Naive thymus-derived CD8-positive, alpha-beta T cell (primary cell): ENCODE results near the gene SLC26A11. TPM values are rescaled to one million over a fixed set of nuclear protein-coding genes. Genes with fewer than 3 reads are reported as not detected.

ENCODE experiments used
- ATAC-seq, 2 donors: fragments of 150-1000 bp; cut with Tn5 transposase in 1 of 2; sonication (Bioruptor Pico), chemical (Tn5 transposase) in 1 of 2; 1 replicate in 1 of 2; 2 replicates in 1 of 2; pipeline ENCODE4 v1.10.0; 2021; ENCODE audit warnings: mild to moderate bottlenecking in 2 of 2, moderate library complexity in 2 of 2
- POLR2A ChIA-PET: fragments of 350-600 bp; sonication (Branson Sonifier 250); formaldehyde crosslinking; loops from one replicate; lab custom pipeline; 2021; ENCODE audit warnings: antibody characterized with exemption; lab: Charles Lee
- DNase-seq, 10 donors: peaks; one replicate each; pipeline versions ENCODE4 v3.0.0 to v3.0.0-alpha.2; 2020 to 2022
- H3K27ac Mint-ChIP-seq, 10 donors: one replicate each; pipeline ENCODE4 v1.8.0; 2020 to 2022; ENCODE audit warnings: mild to moderate bottlenecking in 10 of 10, mixed read lengths in 10 of 10, moderate library complexity in 4 of 10, inconsistent platforms in 1 of 10
- H3K27me3 Mint-ChIP-seq, 5 donors: one replicate each; pipeline ENCODE4 v1.8.0; 2021 to 2022; ENCODE audit warnings: mixed read lengths in 5 of 5
- H3K36me3 Mint-ChIP-seq, 3 donors: one replicate each; pipeline ENCODE4 v1.8.0; 2020 to 2022; ENCODE audit warnings: mixed read lengths in 3 of 3, mild to moderate bottlenecking in 2 of 3, inconsistent platforms in 1 of 3
- H3K4me1 Mint-ChIP-seq, 4 donors: one replicate each; pipeline ENCODE4 v1.8.0; 2021 to 2022; ENCODE audit warnings: mixed read lengths in 4 of 4
- H3K4me3 Mint-ChIP-seq, 10 donors: one replicate each; pipeline ENCODE4 v1.8.0; 2020 to 2022; ENCODE audit warnings: mild to moderate bottlenecking in 10 of 10, mixed read lengths in 10 of 10, moderate library complexity in 6 of 10, inconsistent platforms in 1 of 10
- H3K9me3 Mint-ChIP-seq, 9 donors: one replicate each; pipeline ENCODE4 v1.8.0; 2020 to 2022; ENCODE audit warnings: mixed read lengths in 9 of 9, mild to moderate bottlenecking in 3 of 9, inconsistent platforms in 1 of 9, moderate library complexity in 1 of 9
- polyA plus RNA-seq, 3 donors: library from polyadenylated mRNA; unstranded; fragments of 300-500 nt; fragmentation: Illumina TruSeq; gene quantifications; one replicate each; pipeline ENCODE4 v1.2.3, GENCODE V29; 2021
- total RNA-seq, 8 experiments: library from RNA in 2 of 8; stranded (reverse) in 2 of 8; gene quantifications; one replicate each; pipeline ENCODE4 v1.2.3 and lab custom pipeline; 2021 to 2026

The SLC26A11 gene
- total and polyA plus RNA-seq, 5 experiments from 2014 or later: 4.8 to 96.2 (median 8.4) TPM

DNA sequence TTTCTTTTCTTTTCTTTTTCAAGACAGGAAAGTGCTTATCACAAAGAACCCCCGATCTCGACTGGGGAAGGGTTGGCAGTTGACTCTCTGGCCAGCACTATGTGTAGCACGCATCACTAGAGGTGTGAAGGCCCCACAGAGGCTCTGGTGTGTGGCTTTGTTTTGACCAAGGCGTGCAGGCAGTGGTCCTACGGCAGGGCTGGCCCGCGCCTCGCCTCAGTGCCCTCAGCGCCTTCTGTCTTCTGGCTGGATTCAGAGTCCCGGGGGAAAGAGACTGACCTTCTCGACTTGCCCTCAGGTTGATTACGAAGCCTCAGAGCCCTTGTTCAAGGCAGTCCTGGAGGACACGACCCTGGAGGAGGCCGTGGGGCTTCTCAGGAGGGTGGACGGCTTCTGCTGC, 18.8 kb upstream of the SLC26A11 start:
- Mint-ChIP-seq H3K27me3 (no peaks in the 10 kb centered on the region), H3K4me1 (peaks cover 0 to 7% (median 2%) of the 10 kb centered on the region in 4 donors), H3K36me3 (peaks cover 0 to 2% (median 0%) of the 10 kb centered on the region in 3 donors), H3K4me3 (no peak overlapping the region), H3K9me3 (no peaks in the 10 kb centered on the region), H3K27ac (peak overlapping the region in 1 of 10 donors; percentile 14)
- POLR2A ChIA-PET: interaction anchor here (0.8 kb wide), 1 partner anchor 176 kb away, joined by 3 read pairs; no protein-coding TSS in a partner anchor
- DNase-seq: no peak
- no peak for ATAC-seq

DNA sequence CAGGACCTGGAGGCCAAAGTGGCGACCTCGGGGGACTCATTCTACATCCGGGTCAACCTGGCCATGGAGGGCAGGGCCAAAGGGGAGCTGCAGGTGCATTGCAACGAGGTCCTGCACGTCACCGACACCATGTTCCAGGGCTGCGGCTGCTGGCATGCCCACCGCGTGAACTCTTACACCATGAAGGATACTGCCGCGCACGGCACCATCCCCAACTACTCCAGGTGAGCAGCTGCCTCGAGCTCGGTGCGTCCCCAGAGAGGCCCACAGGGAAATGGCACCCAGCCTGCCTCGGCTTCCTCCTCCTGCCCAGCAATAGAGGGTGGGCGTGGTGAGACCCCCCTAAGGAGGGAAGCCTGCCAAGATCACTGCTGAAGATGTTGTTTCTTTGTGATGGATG, 18.0 kb upstream of the SLC26A11 start:
- Mint-ChIP-seq H3K9me3 (no peaks in the 10 kb centered on the region), H3K36me3 (peaks cover 0 to 2% (median 0%) of the 10 kb centered on the region in 3 donors), H3K4me1 (peaks cover 0 to 7% (median 2%) of the 10 kb centered on the region in 4 donors), H3K4me3 (no peak overlapping the region), H3K27ac (peak overlapping the region in 1 of 10 donors; percentile 59), H3K27me3 (no peaks in the 10 kb centered on the region)
- POLR2A ChIA-PET: no interaction called here
- ATAC-seq (no peak), DNase-seq (no peak)

DNA sequence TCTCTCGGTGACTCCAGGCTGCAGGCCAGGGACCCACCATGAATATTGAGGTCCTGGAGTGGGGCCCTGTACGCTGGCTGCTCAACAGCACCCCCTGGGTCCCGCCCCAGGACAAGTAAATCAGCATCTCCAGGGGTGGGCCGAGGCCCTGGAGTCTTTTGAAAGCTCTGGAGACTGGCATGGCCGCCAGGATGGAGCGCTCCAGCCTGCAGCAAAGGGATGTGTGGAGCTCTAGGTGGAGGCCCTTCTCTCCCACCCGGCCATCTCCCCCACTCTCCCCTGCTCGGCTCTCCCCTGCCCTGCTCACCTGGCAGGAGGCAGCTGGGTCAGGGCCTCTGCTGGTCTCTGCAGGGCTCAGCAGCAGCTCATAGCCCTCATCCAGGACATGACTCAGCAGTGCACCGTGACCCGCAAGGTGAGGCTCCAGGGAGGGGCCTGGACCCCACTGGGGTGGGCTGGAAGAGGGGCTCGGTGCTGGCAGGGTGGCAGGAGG, 16.7 kb upstream of the SLC26A11 start:
- DNase-seq: no peak
- no peaks in the 10 kb centered on the region for H3K9me3 Mint-ChIP-seq
- no peaks in the 10 kb centered on the region for H3K27me3 Mint-ChIP-seq
- H3K36me3 Mint-ChIP-seq: peaks cover 0 to 2% (median 0%) of the 10 kb centered on the region in 3 donors
- no peak overlapping the region for H3K4me3 Mint-ChIP-seq
- H3K27ac Mint-ChIP-seq: no peak overlapping the region
- H3K4me1 Mint-ChIP-seq: peaks cover 0 to 4% (median 0%) of the 10 kb centered on the region in 4 donors
- POLR2A ChIA-PET: interaction anchor here (0.6 to 1.1 kb wide), 3 partner anchors 16 to 36 kb away, joined by 3 read pairs; partner anchors contain the start of genes SGSH and SLC26A11
- no peak for ATAC-seq

DNA sequence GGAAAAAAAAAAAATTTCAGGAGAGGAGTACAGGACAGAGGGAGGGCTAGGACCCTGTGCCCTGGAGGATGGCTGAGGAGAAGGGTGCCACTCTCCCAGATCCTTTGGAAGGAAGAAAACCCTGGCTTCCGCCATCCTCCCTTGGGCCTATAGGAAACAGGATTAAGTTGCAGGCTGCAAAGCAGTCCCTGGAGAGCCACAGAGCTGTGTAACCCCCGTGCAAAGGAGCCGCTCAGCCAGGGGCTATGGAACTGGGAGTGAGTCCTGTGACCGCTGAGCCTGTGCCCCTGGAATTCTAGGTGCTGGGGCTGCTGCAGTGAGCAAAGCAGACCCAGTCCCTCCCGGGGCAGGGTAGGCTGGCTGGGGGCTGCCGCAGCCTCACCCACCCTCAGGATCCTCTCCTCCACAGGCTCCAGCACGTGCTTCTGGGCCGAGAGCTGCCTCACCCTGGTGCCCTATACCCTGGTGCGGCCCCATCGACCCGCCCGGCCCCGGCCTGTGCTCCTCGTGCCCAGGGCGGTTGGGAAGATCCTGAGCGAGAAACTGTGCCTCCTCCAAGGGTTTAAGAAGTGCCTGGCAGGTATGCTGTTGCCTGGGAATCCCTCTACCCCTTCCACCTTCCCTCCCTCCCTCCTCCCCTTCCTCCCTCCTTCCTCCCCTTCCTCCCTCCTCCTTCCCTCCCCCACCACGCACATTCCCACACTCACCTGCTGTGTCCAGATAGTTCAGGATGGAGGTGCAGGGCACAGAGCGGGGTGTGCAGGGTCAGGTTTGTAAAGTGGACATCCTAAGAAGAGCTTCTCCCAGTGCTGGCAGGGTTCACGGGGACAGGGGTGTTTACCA, 15.4 kb upstream of the SLC26A11 start:
- Mint-ChIP-seq H3K4me3 (no peak overlapping the region), H3K36me3 (peaks cover 0 to 10% (median 0%) of the 10 kb centered on the region in 3 donors), H3K27me3 (no peaks in the 10 kb centered on the region), H3K9me3 (no peaks in the 10 kb centered on the region), H3K4me1 (peaks cover 0 to 4% (median 0%) of the 10 kb centered on the region in 4 donors), H3K27ac (peak overlapping the region in 3 of 10 donors; percentile 29 to 40 (median 39))
- no peak for DNase-seq
- POLR2A ChIA-PET: no interaction called here
- ATAC-seq: no peak

DNA sequence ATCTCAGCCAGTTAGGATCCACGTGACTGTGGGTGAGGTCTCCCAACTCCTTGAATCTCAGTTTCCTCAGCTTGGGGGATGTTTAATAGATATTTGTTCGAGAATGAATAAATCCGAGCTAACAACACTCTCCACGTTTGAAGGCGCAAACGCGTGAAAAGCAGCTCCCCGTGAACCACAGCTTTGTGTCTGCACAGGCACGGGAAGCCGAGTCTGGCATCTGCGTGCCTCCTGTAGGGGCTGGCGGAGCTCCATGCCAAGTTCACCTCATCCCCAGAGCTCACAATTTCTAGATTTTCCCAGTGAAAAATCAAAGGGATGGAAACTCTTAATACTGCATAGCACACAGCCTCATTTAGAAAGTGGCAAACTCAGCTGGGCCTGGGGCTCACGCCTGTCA, 14.4 kb upstream of the SLC26A11 start:
- POLR2A ChIA-PET: no interaction called here

DNA sequence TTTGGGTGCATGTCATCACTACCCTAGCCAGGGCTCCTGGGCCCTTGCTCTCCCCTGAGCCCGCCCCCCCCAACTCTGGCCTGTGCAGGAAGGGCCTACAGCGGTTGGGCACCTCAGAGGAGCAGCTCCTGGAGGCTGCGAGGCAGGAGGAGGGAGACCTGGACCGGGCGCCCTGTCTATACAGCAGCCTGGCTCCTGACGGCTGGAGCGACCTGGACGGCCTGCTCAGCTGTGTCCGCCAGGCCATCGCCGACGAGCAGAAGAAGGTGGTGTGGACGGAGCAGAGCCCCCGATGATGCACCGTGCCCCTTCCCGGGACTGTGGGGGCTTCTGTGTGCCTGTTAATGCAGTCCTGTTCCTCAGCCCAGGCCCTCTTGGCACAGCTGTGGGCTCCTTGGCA, 12.2 kb upstream of the SLC26A11 start:
- Mint-ChIP-seq H3K4me3 (no peak overlapping the region), H3K27ac (peak overlapping the region in 1 of 10 donors; percentile 40), H3K36me3 (peaks cover 0 to 33% (median 2%) of the 10 kb centered on the region in 3 donors), H3K27me3 (no peaks in the 10 kb centered on the region), H3K4me1 (peaks cover 0 to 5% (median under 1%) of the 10 kb centered on the region in 4 donors), H3K9me3 (no peaks in the 10 kb centered on the region)
- ATAC-seq (no peak), DNase-seq (no peak)
- POLR2A ChIA-PET: no interaction called here

More for the DNA sequence above, 14.4 kb upstream of the SLC26A11 start:
- no peak for DNase-seq
- Mint-ChIP-seq H3K9me3 (no peaks in the 10 kb centered on the region), H3K27ac (peak overlapping the region in 1 of 10 donors; percentile 33), H3K4me3 (no peak overlapping the region), H3K36me3 (peaks cover 0 to 19% (median 0%) of the 10 kb centered on the region in 3 donors), H3K4me1 (peaks cover 0 to 7% (median 0%) of the 10 kb centered on the region in 4 donors), H3K27me3 (no peaks in the 10 kb centered on the region)
- ATAC-seq: no peak

DNA sequence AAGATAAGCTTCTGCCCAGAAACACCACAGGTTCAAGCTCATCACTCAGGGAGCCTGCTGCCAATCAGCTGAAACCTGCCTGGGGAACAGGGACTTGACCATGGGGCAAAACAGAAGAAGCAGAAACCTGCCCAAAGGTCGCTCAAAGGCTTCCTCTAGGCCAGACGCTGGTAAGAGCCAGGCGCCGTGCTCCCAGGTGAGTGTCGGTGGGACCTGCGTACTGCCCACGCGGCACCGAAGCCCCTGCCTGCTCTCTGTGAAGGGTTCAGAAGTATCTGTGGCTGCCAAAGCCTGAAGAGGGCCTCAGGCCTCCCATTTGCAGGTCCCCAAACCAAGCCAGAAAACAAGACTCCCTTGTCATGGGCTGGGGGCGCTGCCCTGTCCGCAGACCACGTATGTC, 10.5 kb upstream of the SLC26A11 start:
- POLR2A ChIA-PET: interaction anchor here (0.6 kb wide), 1 partner anchor 34 kb away, joined by 4 read pairs; no protein-coding TSS in a partner anchor
- no peaks in the 10 kb centered on the region for H3K9me3 Mint-ChIP-seq
- peaks cover 0 to 46% (median 2%) of the 10 kb centered on the region in 3 donors for H3K36me3 Mint-ChIP-seq

DNA sequence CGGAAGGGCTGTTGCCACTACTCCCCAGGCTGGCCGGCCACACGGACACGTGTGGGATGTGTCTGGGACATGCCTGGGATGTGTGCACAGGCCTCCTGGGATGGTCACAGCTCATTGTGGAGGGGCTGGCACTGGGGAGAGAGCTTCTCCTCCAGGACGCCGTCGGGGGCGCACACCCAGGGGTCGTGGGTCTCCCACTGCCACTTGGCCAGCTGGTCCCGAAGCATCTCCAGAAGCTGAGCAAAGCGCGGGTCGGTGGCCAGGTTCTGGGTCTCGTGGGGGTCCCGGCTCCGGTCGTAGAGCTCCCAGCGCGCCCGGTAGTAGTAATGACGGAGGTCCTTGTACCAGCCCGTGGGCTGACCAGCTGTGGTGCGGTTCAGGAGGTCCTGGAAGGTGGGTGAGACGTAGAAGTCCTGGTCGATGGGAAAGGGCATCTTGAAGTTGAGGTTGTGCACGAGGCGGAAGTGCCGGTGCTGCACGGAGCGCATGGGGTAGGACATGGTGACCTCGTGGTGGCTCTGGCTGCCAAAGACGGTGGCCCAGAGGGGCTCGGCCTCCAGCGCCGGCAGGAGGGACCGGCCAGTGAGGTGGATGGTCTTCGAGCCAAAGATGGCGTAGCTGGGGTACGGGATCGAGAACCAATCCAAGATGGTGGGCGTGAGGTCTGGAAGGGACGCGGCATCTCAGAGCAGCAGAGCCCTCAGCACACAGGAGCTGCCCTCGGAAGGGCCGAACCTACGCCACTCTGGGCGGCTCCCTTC, 9.7 kb upstream of the SLC26A11 start:
- Mint-ChIP-seq H3K4me3 (no peak overlapping the region), H3K9me3 (no peaks in the 10 kb centered on the region), H3K27me3 (no peaks in the 10 kb centered on the region), H3K4me1 (peaks cover 0 to 3% (median 1%) of the 10 kb centered on the region in 4 donors), H3K27ac (peak overlapping the region in 1 of 10 donors; percentile 7), H3K36me3 (peaks cover 0 to 50% (median 2%) of the 10 kb centered on the region in 3 donors)
- POLR2A ChIA-PET: interaction anchor here (0.6 to 1.2 kb wide), 2 partner anchors 14 to 35 kb away, joined by 4 read pairs; no protein-coding TSS in a partner anchor
- DNase-seq (peak in 1 of 10 donors; percentile 31), ATAC-seq (no peak)

More for the DNA sequence above, 10.5 kb upstream of the SLC26A11 start:
- H3K4me3 Mint-ChIP-seq: no peak overlapping the region
- H3K27ac Mint-ChIP-seq: no peak overlapping the region
- DNase-seq (no peak), ATAC-seq (no peak)
- H3K27me3 Mint-ChIP-seq: no peaks in the 10 kb centered on the region
- peaks cover 0 to 3% (median 1%) of the 10 kb centered on the region in 4 donors for H3K4me1 Mint-ChIP-seq

DNA sequence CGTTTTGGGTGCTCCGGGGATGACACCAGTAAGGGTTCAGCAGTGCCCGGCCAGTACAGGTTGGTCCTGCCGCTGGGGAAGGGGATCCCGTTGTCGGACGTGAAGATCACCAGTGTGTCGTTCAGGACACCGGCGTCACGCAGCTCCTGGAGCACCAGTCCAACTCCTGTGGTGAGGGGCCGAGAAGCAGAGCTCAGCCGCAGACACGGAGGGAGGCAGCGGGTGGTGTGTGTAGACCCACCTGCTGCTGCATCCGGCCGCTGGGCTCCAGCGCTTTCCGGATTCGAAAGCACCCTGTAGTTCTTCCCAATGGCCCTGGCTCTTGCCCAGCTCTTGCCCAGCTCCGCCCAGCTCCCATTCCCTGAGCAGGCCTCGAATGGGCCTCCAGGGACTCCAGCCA, 8.1 kb upstream of the SLC26A11 start:
- ATAC-seq: no peak
- no peaks in the 10 kb centered on the region for H3K27me3 Mint-ChIP-seq
- POLR2A ChIA-PET: no interaction called here
- H3K4me1 Mint-ChIP-seq: peaks cover 5 to 9% (median 8%) of the 10 kb centered on the region in 4 donors
- H3K27ac Mint-ChIP-seq: peak overlapping the region in 1 of 10 donors; percentile 80
- H3K36me3 Mint-ChIP-seq: peaks cover 0 to 62% (median 2%) of the 10 kb centered on the region in 3 donors
- DNase-seq: peak in 1 of 10 donors; percentile 26
- no peaks in the 10 kb centered on the region for H3K9me3 Mint-ChIP-seq
- H3K4me3 Mint-ChIP-seq: no peak overlapping the region

DNA sequence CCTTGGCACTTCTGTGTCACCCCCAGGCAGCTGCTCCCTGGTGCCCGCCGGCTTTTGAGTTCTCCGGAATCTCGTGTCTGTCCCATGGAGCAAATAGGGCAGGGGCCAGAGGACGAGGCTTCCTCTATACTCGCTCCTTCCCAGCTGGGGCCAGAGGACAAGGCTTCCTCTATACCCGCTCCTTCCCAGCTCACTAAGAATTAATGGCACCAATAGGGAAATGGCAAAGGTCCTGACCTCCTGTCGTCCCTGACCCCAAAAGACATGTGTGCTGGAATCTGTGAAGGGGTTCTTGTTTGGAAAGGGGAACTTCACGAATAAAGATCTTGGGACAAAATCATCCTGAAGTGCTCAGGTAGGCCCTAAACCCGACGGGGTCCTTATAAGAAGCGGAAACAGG, 7.7 kb upstream of the SLC26A11 start:
- H3K36me3 Mint-ChIP-seq: peaks cover 0 to 66% (median 3%) of the 10 kb centered on the region in 3 donors

DNA sequence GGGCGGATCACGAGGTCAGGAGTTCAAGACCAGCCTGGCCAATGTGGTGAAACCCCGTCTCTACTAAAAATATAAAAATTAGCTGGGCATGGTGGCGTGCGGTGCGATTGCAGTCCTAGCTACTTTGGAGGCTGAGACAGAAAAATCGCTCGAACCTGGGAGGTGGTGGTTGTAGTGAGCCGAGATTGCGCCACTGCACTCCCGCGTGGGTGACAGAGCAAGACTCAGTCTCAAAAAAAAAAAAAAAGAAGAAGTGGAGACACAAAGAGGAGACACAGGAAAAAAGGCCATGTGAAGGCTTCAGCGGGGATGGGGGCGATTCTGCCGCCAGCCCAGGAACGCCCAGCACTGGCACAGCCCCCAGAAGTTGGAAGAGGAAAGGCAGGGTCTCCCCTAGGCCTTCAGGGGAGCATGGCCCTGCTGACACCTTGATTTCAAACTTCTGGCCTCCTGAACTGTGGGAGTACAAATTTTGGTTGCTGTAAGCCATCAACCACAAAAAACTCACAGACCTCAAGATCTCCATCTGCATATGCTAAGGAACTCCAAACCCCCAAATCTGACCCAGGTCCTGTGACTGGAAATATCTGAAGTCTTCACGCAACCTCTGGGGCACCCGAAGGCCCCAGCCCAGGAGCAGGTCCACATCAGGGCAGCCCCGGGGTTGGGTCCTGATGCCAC, 7.1 kb upstream of the SLC26A11 start:
- H3K27ac Mint-ChIP-seq: peak overlapping the region in 2 of 10 donors; percentile 22 to 56

More for the DNA sequence above, 7.7 kb upstream of the SLC26A11 start:
- H3K27me3 Mint-ChIP-seq: no peaks in the 10 kb centered on the region
- no peak overlapping the region for H3K27ac Mint-ChIP-seq
- POLR2A ChIA-PET: interaction anchor here (0.7 kb wide), 1 partner anchor 139 kb away, joined by 3 read pairs; no protein-coding TSS in a partner anchor
- ATAC-seq (no peak), DNase-seq (peak in 1 of 10 donors; percentile 35)
- H3K9me3 Mint-ChIP-seq: no peaks in the 10 kb centered on the region
- peaks cover 8 to 13% (median 12%) of the 10 kb centered on the region in 4 donors for H3K4me1 Mint-ChIP-seq
- no peak overlapping the region for H3K4me3 Mint-ChIP-seq

DNA sequence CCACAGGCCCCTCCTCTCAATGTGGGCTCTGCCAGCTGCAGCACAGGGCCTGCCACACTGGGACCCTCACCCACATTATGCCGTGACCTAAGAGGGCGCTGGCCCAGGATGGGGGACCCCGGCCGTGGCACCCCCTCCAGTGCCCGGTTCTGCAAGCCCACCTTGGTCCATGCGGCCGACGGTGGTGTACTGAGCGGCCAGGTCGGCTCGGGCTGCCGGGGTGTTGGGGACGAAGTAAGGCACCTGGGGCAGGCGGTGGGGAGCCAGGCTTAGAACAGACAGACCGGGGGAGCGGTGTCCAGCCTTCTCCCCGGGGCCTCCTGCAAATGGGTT, 6.6 kb upstream of the SLC26A11 start:
- no peak overlapping the region for H3K4me3 Mint-ChIP-seq
- H3K36me3 Mint-ChIP-seq: peaks cover 0 to 69% (median 3%) of the 10 kb centered on the region in 3 donors
- H3K27me3 Mint-ChIP-seq: no peaks in the 10 kb centered on the region
- POLR2A ChIA-PET: no interaction called here
- H3K9me3 Mint-ChIP-seq: no peaks in the 10 kb centered on the region
- H3K27ac Mint-ChIP-seq: peak overlapping the region in 1 of 10 donors; percentile 22
- no peak for ATAC-seq
- H3K4me1 Mint-ChIP-seq: peaks cover 13 to 24% (median 20%) of the 10 kb centered on the region in 4 donors
- peak in 1 of 10 donors; percentile 43 for DNase-seq

More for the DNA sequence above, 7.1 kb upstream of the SLC26A11 start:
- Mint-ChIP-seq H3K36me3 (peaks cover 0 to 69% (median 3%) of the 10 kb centered on the region in 3 donors), H3K4me1 (peaks cover 12 to 19% (median 15%) of the 10 kb centered on the region in 4 donors), H3K9me3 (no peaks in the 10 kb centered on the region), H3K27me3 (no peaks in the 10 kb centered on the region), H3K4me3 (no peak overlapping the region)
- ATAC-seq (no peak), DNase-seq (no peak)
- POLR2A ChIA-PET: interaction anchor here (0.7 kb wide), 1 partner anchor 138 kb away, joined by 3 read pairs; no protein-coding TSS in a partner anchor
